Renal pelvis (tissue), 4 donors: ENCODE data around the gene GCHFR. TPM values are rescaled to one million over a fixed set of nuclear protein-coding genes. Genes with fewer than 3 reads are reported as not detected.
A peak's percentile ranks its signal among the peaks of the same experiment; 100 is the strongest.

Experiments
- DNase-seq: peaks from one replicate; pipeline ENCODE4 v3.0.0-alpha.2; 2013
- polyA plus RNA-seq, 3 donors: library from polyadenylated mRNA; unstranded; fragments of 120-200 nt; gene quantifications; one replicate each; pipeline ENCODE4 v1.2.1, GENCODE V29; 2013; ENCODE audit not compliant: insufficient read length in 3 of 3

The GCHFR gene
- polyA plus RNA-seq, 3 donors: 40.6 to 59.4 (median 58.9) TPM

DNA sequence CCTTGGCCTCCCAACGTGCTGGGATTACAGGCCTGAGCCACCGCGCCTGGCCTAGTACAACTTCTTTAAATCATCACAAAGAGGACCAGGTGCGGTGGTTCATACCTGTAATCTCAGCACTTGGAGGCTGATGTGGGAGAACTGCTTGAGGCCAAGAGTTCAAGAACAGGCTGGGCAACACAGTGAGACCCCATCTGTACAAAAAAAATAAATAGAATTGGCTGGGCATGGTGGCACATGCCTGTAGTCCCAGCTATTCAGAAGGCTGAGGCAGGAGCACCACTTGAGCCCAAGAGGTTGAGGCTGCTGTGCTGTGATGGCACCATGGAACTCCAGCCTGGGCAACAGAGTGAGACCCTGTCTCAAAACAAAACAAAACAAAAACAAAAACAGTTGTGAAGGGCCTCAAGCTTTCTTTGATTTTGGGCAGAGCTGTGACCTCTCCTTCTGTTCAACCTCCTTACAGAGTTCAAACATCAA, 14.7 kb upstream of the GCHFR start:
- DNase-seq: no peak

GRCh38 chr15:40750885-40751284, 13.0 kb upstream of the GCHFR start:
- no peak for DNase-seq

DNA sequence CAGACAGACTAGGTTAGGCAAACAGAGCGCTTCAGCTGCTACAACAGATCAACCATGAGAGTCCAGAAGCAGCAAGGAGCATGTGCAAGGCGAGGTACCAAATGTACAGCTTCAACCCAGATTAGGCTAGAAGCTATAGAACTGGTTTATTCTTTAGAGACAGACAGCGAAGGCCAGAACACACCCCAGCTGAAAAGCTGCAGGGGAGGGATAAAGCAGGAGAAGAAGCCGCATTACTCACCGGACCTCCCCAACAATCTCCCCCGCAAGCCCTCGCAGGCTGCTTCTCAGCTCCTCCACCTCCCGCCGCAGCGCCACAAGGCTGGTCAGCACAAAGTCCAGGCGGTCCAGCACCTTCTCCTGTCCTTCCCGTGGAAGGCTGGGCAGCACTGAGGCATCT, 12.1 kb upstream of the GCHFR start:
- DNase-seq: no peak

DNA sequence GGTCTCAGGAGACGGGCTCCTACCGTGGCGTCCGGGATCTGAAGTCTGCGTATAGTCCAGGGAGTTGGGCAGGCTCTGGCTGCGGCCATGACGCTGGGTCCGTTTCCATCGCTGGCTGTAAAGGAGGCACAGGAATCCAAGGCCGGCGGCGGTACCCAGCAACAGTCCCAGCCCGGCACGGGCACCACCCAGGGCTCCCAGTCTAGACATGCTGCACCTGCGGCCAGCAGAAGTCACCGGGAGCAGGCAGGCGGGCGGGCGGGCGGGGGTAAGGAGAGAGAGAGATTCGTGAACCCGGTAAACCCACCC, 9.3 kb upstream of the GCHFR start:
- DNase-seq: no peak

DNA sequence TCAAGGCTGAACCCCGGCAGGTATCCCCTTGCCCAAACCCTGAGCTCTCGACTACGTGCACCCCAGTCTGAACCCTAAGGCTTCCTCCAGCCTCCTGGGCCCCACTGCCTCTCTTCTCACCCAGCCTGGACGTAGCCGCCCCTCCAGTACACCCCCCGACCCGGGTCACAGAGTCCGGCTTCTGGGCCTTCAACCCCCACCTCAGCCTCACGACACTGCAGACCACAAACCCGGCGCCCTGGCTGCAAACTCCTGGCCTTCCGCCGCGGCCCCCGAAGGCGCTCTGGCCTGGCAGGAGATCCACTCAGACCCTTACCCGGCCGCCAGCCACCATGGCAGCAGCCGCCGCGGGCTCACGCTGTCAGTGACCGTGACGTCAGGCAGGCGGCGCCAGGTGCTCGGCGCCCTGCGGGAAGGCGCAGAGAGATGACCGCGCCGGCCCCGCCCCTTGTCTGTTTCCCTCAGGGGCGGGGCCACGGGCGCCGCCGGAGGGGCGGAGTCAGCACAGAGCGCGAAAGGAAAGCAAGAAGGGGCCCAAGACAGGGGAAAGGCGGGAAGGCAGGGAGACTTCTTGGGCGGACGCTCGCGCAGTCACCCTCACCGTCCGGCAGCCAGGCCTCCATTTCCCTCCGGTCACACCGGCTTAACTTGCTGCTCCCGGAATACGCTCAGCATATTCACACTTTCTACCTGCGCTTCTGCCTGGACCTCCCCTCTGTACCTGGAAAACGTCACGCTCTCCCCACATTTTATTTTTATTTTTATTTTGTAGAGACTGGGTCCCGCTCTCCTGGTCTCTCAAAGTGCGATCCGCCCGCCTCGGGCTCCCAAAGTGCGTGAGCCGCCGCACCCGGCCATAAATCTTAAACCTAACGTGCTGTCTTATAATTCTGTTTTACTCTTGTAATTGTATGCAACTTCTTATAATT, 8.7 kb upstream of the GCHFR start, which contains the start of gene RMDN3:
Gene RMDN3 (minus strand): TSS at position 372 of the 929 bp plus-strand sequence. CDS start 471 bp downstream, outside the sequence.
- peak; percentile 96 for DNase-seq

GRCh38 chr15:40755812-40756208, 8.1 kb upstream of the GCHFR start:
- no peak for DNase-seq

GRCh38 chr15:40756938-40757337, 6.9 kb upstream of the GCHFR start:
- DNase-seq: no peak

DNA sequence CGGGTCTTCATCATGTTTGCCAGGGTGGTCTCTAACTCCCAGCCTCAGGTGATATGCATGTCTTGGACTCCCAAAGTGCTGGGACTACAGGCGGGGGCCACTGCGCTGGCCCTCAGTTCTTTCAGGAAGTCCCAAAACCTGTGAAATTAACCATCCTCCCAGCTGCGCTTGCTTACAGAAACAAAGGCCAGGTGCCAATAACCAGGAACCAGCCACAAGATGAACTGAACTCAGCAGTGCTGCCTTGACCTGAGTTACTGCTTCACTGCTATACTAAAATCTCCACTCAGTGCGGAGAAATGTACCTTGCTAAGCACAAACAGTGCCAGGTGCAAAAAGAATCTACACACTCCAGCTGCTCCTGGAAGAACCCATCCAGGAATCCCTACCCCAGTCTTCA, 3.9 kb upstream of the GCHFR start:
- DNase-seq: no peak

DNA sequence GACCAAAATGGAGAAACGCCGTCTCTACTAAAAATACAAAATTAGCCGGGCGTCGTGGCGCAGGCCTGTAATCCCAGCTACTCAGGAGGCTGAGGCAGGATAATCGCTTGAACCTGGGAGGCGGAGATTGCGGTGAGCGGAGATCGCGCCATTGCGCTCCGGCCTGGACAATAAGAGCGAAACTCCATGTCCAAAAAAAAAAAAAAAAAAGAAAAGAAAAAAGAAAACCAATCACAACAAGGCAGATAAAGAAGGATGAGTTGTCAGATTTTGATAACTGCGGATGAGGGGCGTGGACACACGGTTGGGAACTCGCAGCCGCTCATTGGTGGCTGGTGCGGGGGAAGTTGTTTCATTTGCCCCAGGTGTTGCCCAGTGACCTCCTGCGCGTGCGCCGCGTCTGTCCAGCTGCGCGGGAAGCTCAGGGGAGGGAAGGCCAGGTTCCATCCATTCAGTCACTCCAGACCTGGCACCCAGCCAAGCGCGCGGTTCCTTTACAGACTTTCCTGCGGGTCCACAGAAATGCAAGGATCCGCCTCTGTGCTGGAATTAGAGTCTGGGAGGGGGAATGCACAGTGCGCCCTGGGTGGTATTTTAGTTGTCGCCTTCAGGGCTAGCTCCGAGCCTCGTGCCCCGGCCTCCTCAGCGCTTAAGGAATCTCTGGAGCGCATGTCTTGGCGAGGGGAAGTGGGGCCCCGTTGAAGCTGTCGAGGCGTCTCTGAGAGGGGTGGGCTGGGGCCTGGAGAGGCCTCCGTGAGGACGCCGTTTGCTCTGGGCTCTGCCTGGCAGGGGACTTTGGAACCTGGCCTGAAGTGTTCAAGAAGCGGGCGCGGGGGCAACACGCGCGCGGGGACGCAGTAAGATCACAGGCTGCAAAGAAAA, 708 bp upstream of the GCHFR start:
- DNase-seq: no peak

GRCh38 chr15:40764629-40765103, 798 bp downstream of the GCHFR start:
- DNase-seq: no peak

GRCh38 chr15:40766194-40766815, 2.4 kb downstream of the GCHFR start:
- DNase-seq: no peak

DNA sequence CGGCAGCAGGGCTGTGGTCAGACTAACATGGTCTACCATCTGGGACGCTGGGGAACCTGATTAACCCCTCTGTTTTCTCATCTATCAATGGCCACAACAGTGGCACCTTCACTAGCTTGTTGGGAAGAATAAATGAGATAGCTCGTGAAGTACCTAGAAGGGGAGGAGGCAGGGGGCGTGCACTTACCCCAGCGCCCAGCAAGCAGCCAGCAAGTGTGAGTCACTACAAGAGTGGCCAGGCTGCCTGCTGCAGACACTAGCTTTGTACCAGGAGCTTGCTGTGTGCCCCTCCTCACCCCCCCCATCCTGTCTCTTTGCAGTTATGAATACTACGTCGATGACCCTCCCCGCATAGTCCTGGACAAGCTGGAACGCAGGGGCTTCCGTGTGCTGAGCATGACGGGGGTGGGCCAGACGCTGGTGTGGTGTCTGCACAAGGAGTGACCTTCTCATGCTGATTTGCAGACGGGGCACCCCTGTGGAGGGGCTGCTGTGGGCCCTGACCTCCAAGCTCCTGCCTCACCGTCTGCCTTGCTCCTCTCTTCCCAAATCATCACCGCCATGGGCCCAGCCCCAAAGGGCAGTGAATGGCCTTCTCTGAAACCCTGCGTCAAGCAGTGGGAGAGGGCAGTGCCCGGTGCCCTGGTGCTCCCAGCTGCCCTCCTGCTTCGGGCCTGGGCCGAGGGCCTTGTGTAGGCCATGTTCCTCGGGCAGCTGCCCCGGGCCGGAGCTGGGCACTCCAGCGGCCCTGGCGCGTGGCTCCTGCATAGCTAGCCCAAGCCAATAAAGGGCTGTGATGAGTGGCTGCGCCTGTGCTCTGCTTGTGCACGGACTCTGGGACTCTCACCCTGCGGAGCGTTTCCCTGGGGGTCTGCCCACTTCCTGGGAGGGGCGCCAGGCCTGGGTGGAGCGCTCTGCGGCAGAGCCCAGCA, 3.3 kb downstream of the GCHFR start:
- DNase-seq: no peak

DNA sequence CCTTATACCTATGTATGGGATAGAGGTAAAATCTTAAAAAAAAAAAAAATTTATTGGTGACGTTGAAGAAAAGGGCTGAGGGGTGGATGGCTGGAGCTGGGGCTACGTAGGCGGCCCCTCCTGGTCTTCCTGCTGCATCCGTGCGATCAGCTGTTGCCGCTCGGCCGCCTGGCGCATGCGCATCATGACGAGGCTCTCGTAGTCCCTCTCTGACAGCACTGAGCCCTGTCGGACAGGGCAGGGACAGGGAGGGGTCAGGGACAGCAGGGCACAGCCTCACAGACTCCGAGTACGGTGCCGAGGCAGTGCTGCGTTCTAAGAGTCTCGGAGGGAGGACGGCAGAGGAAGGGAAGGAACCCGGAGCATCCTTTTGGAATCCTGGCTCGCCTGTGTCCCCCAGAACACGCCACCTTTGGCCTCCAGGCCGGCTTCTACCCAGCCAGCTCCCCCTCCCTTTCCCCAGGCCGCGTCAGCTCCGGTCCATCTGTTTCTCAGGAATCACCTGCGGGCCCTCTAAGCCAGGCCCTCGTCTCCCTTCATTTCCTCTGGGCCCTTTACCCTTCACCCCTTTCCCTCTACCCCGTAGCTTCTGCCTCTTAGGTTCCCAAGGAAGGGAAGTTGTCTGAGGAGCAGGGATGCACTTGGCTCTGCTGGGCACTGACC, 4.1 kb downstream of the GCHFR start:
- no peak for DNase-seq

DNA sequence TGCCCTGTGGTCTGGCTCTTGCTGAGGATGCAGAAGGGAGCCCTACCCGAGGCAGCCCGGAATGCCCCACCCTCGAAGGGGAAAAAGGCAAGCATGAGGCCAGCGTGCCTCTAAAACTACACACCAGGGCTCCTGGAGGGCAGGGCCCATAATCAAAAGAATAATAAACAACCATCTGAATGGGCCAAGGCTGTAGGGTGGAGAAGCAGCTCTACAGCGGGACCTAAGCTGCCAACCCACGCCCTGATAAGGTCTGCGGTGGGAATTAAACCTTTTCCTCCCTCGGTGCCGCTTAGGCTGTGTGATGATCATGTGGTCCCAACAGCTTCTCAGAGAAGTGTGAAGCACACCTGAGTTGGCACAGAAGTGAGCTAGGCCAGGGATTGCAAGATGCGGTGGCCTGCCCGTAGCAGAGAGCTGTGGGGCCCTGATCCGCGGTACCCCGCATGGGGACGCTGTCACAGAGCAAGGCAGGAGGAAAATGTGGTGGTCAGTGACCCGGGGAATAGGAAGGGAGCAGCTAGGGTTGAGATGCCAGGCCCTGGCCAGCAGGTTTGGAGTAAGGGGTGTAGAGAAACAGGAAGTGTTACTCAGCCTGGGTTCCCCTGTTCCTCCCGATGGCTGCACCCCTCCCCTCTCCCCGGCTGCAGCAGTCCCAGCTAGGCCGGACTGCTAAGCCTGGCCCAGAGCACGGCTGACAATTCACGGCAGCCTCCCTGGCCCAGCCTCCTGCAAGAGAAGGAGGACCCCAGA, 4.8 kb downstream of the GCHFR start:
- DNase-seq: no peak

GRCh38 chr15:40769274-40770146, 5.6 kb downstream of the GCHFR start, which contains the start of gene C15orf62:
Gene C15orf62 (plus strand): TSS chr15:40769980. CDS start chr15:40770496, 516 bp downstream.
- no peak for DNase-seq

GRCh38 chr15:40770147-40770721, 6.4 kb downstream of the GCHFR start:
- DNase-seq: no peak

GRCh38 chr15:40771242-40771641, 7.4 kb downstream of the GCHFR start:
- no peak for DNase-seq

DNA sequence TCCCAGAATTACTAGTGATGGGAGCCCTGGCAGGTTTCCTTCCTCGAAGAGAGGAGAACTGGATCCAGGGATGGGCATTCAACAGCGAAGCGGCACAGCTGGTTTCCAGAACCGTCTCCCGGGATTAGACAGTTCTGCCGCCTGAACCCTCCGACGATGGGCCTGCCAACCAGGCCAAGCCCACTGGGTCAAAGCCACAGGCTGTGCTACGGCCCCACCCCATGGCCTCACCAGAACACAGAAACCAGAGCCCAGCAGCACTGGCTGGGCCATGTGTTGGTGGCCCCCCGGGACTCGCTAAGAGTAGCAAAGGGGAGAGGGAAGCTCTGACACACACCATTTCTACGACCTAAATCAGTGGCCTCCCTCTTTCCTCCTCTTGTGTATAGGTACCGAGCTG, 8.1 kb downstream of the GCHFR start:
- no peak for DNase-seq
